GM12878 (cell line): ENCODE results near the gene JAKMIP1. TPM values are rescaled to one million over a fixed set of nuclear protein-coding genes. Genes with fewer than 3 reads are reported as not detected.

Experiments
- ATAC-seq: fragments of 200-7000 bp; cut with Tn5 transposase; 3 replicates; pipeline ENCODE4 v1.9.1; 2020; ENCODE audit warnings: mild to moderate bottlenecking, moderate library complexity
- BruUV-seq: library from RNA; stranded (reverse); fragments of 400-500 nt; replicated peaks from 2 replicates; lab custom pipeline; 2021; lab: Mats Ljungman, UMichigan
- CTCF ChIA-PET: fragments of 300-600 bp; sonication (Branson Sonifier 250); formaldehyde crosslinking; extraction: SDS; loops from one replicate; lab custom pipeline; 2021; ENCODE audit warnings: inconsistent platforms; lab: Yijun Ruan, JAX
- POLR2A ChIA-PET: fragments of 350-600 bp; formaldehyde crosslinking; extraction: SDS; loops from one replicate; lab custom pipeline; 2021; ENCODE audit warnings: inconsistent platforms; lab: Charles Lee
- RAD21 ChIA-PET: fragments of 300-600 bp; sonication (Branson Sonifier 250); formaldehyde crosslinking; loops from one replicate; lab custom pipeline; 2023; ENCODE audit warnings: antibody characterized with exemption; ENCODE audit not compliant: unreplicated experiment; lab: Charles Lee
- SMC1A ChIA-PET: fragments of 300-600 bp; sonication (Branson Sonifier 250); formaldehyde crosslinking; loops from one replicate; lab custom pipeline; 2023; ENCODE audit not compliant: unreplicated experiment, uncharacterized antibody; lab: Charles Lee
- DNase-seq: peaks from one replicate; pipeline ENCODE4 v3.0.0-alpha.2; 2011; ENCODE audit warnings: low read depth, low spot score
- FAIRE-seq: peaks from 3 replicates; lab custom pipeline; 2011; peaks lifted over from hg19 to GRCh38; lab: Jason Lieb, UNC
- H2AFZ ChIP-seq: 2 replicates; pipeline ENCODE4 v1.6.0; 2011; ENCODE audit warnings: low read depth, low read length, control low read depth; ENCODE audit not compliant: control insufficient read depth
- H3K27ac ChIP-seq: 2 replicates; pipeline ENCODE4 v1.5.1; 2011; ENCODE audit warnings: control low read depth; ENCODE audit not compliant: control insufficient read depth, insufficient read depth
- H3K27me3 ChIP-seq, 2 experiments: replicated peaks in 1 of 2; 2 replicates each; pipeline versions ENCODE4 v1.6.0 to v1.6.1; 2011; ENCODE audit warnings: low read length in 1 of 2; ENCODE audit not compliant: control insufficient read depth in 2 of 2, insufficient read depth in 2 of 2
- H3K36me3 ChIP-seq, 2 experiments: 2 replicates each; pipeline ENCODE4 v1.5.1; 2011; ENCODE audit warnings: low read length in 1 of 2; ENCODE audit not compliant: control insufficient read depth in 2 of 2, insufficient read depth in 2 of 2
- H3K4me1 ChIP-seq: 2 replicates; pipeline ENCODE4 v1.6.1; 2011; ENCODE audit warnings: mild to moderate bottlenecking, low read length, moderate library complexity, mixed read lengths; ENCODE audit not compliant: control insufficient read depth, insufficient read depth
- H3K4me2 ChIP-seq: 2 replicates; pipeline ENCODE4 v1.6.0; 2011; ENCODE audit warnings: control low read depth; ENCODE audit not compliant: control insufficient read depth, insufficient read depth
- H3K4me3 ChIP-seq: fragments of 200-600 bp; sonication (generic); 2 replicates; pipeline ENCODE4 v1.5.1; 2016
- H3K79me2 ChIP-seq: 2 replicates; pipeline ENCODE4 v1.6.0; 2011; ENCODE audit warnings: low read length; ENCODE audit not compliant: control insufficient read depth, insufficient read depth
- H3K9ac ChIP-seq: 2 replicates; pipeline ENCODE4 v1.8.0; 2011; ENCODE audit warnings: low read length, control low read depth, mixed read lengths; ENCODE audit not compliant: control insufficient read depth, insufficient read depth
- H3K9me3 ChIP-seq: replicated peaks from 3 replicates; pipeline ENCODE4 v1.5.1; 2011; ENCODE audit warnings: mild to moderate bottlenecking, low read length; ENCODE audit not compliant: control insufficient read depth, insufficient read depth
- H4K20me1 ChIP-seq: 2 replicates; pipeline ENCODE4 v1.6.0; 2011; ENCODE audit not compliant: control insufficient read depth, insufficient read depth
- BRCA1 ChIP-seq: IDR thresholded peaks from 2 replicates; pipeline ENCODE4 v1.6.1; 2011; ENCODE audit warnings: low read depth, low read length, improper control_type of control experiment
- FOXK2 ChIP-seq: fragments of 450-650 bp; IDR thresholded peaks from 2 replicates; pipeline ENCODE4 v1.6.1; 2017; ENCODE audit warnings: mild to moderate bottlenecking, moderate library complexity
- FOXM1 ChIP-seq: IDR thresholded peaks from 2 replicates; pipeline ENCODE4 v1.6.1; 2012; ENCODE audit warnings: low read depth, mild to moderate bottlenecking, inconsistent platforms, low read length, moderate library complexity
- HCFC1 ChIP-seq: fragments of 150-350 bp; IDR thresholded peaks from 2 replicates; pipeline ENCODE4 v1.6.1; 2014; ENCODE audit warnings: low read length
- JUND ChIP-seq: IDR thresholded peaks from 2 replicates; pipeline ENCODE4 v1.6.1; 2012; ENCODE audit warnings: low read depth, mild to moderate bottlenecking, low read length, improper control_type of control experiment, moderate library complexity
- MEF2B ChIP-seq: fragments of 450-650 bp; IDR thresholded peaks from 2 replicates; pipeline ENCODE4 v1.6.1; 2018; ENCODE audit warnings: mild to moderate bottlenecking, moderate library complexity; ENCODE audit not compliant: partially characterized antibody, poor library complexity, severe bottlenecking
- MXI1 ChIP-seq: fragments of 150-350 bp; IDR thresholded peaks from 2 replicates; pipeline ENCODE4 v1.6.1; 2011; ENCODE audit warnings: low read depth, mild to moderate bottlenecking, inconsistent platforms, low read length, improper control_type of control experiment
- NFYB ChIP-seq: IDR thresholded peaks from 2 replicates; pipeline ENCODE4 v1.6.1; 2011; ENCODE audit warnings: low read depth, mild to moderate bottlenecking, low read length, improper control_type of control experiment, moderate library complexity; ENCODE audit not compliant: insufficient read depth
- RAD21 ChIP-seq: IDR thresholded peaks from 2 replicates; pipeline ENCODE4 v1.6.1; 2011; ENCODE audit warnings: mild to moderate bottlenecking, low read depth, low read length, moderate library complexity; ENCODE audit not compliant: insufficient read depth
- SMAD5 ChIP-seq: IDR thresholded peaks from 2 replicates; pipeline ENCODE4 v1.6.1; 2016; ENCODE audit warnings: antibody characterized with exemption, low read depth
- SMARCA5 ChIP-seq: fragments of 450-650 bp; IDR thresholded peaks from 2 replicates; pipeline ENCODE4 v1.6.1; 2017; ENCODE audit warnings: mild to moderate bottlenecking
- SMC3 ChIP-seq: IDR thresholded peaks from 2 replicates; pipeline ENCODE4 v1.6.1; 2011; ENCODE audit warnings: low read length, improper control_type of control experiment, borderline replicate concordance
- SRF ChIP-seq, 2 experiments: IDR thresholded peaks; 2 replicates each; pipeline ENCODE4 v1.6.1; 2011; ENCODE audit warnings: low read depth in 2 of 2, low read length in 2 of 2, mild to moderate bottlenecking in 1 of 2, moderate library complexity in 1 of 2
- TARDBP ChIP-seq: IDR thresholded peaks from 2 replicates; pipeline ENCODE4 v1.6.1; 2016; ENCODE audit warnings: borderline replicate concordance
- WGBS: methylation state at CpG from one replicate; pipeline ENCODE4 v1.1.6; 2016; ENCODE audit warnings: low lambda C conversion rate; ENCODE audit not compliant: insufficient replicate concordance, insufficient coverage; ENCODE audit errors: missing lambda C conversion rate; 5-methylcytosine and 5-hydroxymethylcytosine counted together
- in situ Hi-C: fragments of 300-500 bp; cut with MboI; formaldehyde crosslinking; loops from 9 replicates; pipeline ENCODE4 v1.14.3; 2018; ENCODE audit warnings: mixed read lengths
- intact Hi-C: fragments of 100-400 bp; cut with micrococcal nuclease; formaldehyde crosslinking; loops from one replicate; pipeline ENCODE4 v1.14.2; 2022; ENCODE audit not compliant: unreplicated experiment
- polyA plus RNA-seq, 11 experiments: library from polyadenylated mRNA; depleted of rRNA in 4 of 11; unstranded in 6 of 11; stranded (reverse) in 5 of 11; fragments of >200 nt; fragmentation: Nextera tagmentation in 4 of 11; fragmentation: Illumina TruSeq in 1 of 11; extraction: Ambion mirVana in 4 of 11; extraction: Trizol in 1 of 11; gene quantifications; 1 replicate in 1 of 11; 2 replicates in 10 of 11; pipeline versions ENCODE4 v1.2.1 to v1.2.3, GENCODE V29; 2011 to 2016; ENCODE audit warnings: inconsistent platforms in 2 of 11, missing spikeins in 2 of 11, low read depth in 1 of 11
- total RNA-seq, 4 experiments: library from RNA; depleted of rRNA in 3 of 4; stranded (reverse); fragments of >200 nt in 3 of 4; fragmentation: Illumina TruSeq in 1 of 4; extraction: Trizol in 1 of 4; gene quantifications; 2 replicates each; pipeline versions ENCODE4 v1.2.1 to v1.2.3, GENCODE V29; 2013 to 2021
- TF ChIP-seq, protein P1 (sequence below): IDR thresholded peaks from 2 replicates; pipeline ENCODE4 v1.6.1; 2011; ENCODE audit warnings: low read depth, mild to moderate bottlenecking, low read length, moderate library complexity, borderline replicate concordance; ENCODE audit errors: extremely low read depth
- TF ChIP-seq, protein P2 (sequence below): IDR thresholded peaks from 2 replicates; pipeline ENCODE4 v1.6.1; 2012; ENCODE audit warnings: low read depth, low read length, improper control_type of control experiment
- TF ChIP-seq, protein P3 (sequence below), 3 experiments: IDR thresholded peaks in 2 of 3; conservative IDR thresholded peaks in 1 of 3; 2 replicates each; pipeline ENCODE4 v1.5.1; 2011; ENCODE audit warnings: low read depth in 3 of 3, low read length in 3 of 3, mild to moderate bottlenecking in 3 of 3, control low read depth in 2 of 3, moderate library complexity in 2 of 3, inconsistent platforms in 1 of 3, mixed read lengths in 1 of 3; ENCODE audit not compliant: control insufficient read depth in 2 of 3, insufficient read depth in 1 of 3; ENCODE audit errors: extremely low read depth in 1 of 3

JAKMIP1 gene
- total and polyA plus RNA-seq, 10 of the 15 experiments (the other 5 are each of a cell fraction or from before 2014, with no cell fraction given), result 0.52 to 16.7 (median 12.3) TPM

DNA sequence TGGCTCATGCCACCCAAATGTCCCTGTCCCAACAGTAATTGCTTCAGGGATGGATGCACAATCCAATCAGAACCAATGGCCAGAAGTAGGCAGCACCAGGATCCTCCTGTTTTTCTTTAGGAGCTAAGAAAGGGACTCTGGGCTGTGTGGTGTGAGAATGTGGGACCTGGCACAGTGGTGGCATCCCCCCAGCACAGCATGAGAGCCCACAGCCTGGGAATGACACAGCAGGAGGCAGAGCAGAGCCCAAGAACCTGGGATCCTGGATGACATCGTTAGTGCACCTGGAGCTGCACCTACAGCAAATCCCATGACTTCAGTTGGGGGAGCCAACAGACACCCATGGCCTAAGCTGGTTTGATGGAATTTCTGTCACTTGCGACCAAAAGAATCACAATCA lies 111.4 kb downstream of the JAKMIP1 start (continued):
- TF ChIP-seq MEF2B (no peak), BRCA1 (no peak), HCFC1 (no peak), MXI1 (no peak), NFYB (no peak), SRF (IDR thresholded peaks at IDR 0.05; ENCODE audit: low read depth in 2 of 2, low read length in 2 of 2) (no peak), FOXK2 (no peak)
- TF ChIP-seq, protein P1, sequence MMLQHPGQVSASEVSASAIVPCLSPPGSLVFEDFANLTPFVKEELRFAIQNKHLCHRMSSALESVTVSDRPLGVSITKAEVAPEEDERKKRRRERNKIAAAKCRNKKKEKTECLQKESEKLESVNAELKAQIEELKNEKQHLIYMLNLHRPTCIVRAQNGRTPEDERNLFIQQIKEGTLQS, result no peak

DNA sequence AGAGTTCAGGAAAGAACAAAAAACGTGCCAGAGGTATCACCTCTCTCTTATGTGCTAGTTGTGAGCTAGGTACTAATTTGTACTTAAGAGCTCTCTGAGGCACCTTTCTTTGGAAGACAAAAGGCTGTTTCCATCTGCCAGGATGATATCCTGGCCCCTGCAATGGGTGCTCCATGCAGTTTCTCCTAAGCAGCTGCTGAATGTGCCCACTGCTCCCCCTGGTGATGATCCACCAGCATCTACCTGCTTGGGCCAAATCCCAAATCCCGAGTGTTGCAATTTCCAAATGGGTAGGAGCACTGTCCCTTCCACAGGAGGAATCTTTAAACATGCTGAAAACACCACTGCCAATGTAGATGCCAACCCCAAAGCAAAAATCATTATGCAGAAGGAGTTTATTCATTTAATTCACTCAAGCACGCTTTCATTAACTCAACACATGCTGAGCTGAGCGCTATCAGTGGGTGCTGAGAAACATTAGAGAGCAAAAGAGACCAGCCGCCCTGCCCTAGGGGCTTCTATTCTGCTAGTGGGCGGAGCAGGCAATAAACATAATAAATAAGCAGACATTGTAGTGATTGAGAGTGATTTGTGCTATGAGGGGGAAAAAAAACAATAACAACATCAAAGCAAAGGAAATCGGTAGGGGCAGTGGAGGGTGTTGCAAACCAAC lies 112.5 kb downstream of the JAKMIP1 start:
- Histone ChIP-seq H3K9me3 (no peaks in the 10 kb centered on the region), H3K4me2 (no peak overlapping the region), H3K27me3 (no peaks in the 10 kb centered on the region), H3K36me3 (no peaks in the 10 kb centered on the region; a peak in 1 of 4 replicates), H3K4me1 (no peaks in the 10 kb centered on the region), H3K4me3 (no peak overlapping the region), H3K79me2 (no peaks in the 10 kb centered on the region), H4K20me1 (no peaks in the 10 kb centered on the region), H2AFZ (no peak overlapping the region), H3K9ac (no peak overlapping the region), H3K27ac (no peak overlapping the region)
- ATAC-seq, result no peak
- ChIA-PET RAD21 (interaction anchor here (1.3 kb wide), 1 partner anchor 90 kb away, joined by 3 read pairs; no protein-coding TSS in a partner anchor), POLR2A (no interaction called here), CTCF (interaction anchor here (1.3 kb wide), 1 partner anchor 90 kb away, joined by 4 read pairs; no protein-coding TSS in a partner anchor), SMC1A (interaction anchor here (1.4 kb wide), 1 partner anchor 113 kb away, joined by 3 read pairs; the partner anchor contains the start of gene JAKMIP1)
- in situ Hi-C loops, result no loop called here
- no peak for DNase-seq
- TF ChIP-seq FOXM1 (no peak), TARDBP (no peak), RAD21 (peak; percentile 24; the same call in 1 of the 2 replicates), SMC3 (0 out of 2 replicates have a peak, but pooled peaks have one; percentile 13), SMARCA5 (no peak), SMAD5 (no peak), JUND (no peak)
- TF ChIP-seq, protein P2, sequence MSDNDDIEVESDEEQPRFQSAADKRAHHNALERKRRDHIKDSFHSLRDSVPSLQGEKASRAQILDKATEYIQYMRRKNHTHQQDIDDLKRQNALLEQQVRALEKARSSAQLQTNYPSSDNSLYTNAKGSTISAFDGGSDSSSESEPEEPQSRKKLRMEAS, result no peak
- TF ChIP-seq, protein P3, sequence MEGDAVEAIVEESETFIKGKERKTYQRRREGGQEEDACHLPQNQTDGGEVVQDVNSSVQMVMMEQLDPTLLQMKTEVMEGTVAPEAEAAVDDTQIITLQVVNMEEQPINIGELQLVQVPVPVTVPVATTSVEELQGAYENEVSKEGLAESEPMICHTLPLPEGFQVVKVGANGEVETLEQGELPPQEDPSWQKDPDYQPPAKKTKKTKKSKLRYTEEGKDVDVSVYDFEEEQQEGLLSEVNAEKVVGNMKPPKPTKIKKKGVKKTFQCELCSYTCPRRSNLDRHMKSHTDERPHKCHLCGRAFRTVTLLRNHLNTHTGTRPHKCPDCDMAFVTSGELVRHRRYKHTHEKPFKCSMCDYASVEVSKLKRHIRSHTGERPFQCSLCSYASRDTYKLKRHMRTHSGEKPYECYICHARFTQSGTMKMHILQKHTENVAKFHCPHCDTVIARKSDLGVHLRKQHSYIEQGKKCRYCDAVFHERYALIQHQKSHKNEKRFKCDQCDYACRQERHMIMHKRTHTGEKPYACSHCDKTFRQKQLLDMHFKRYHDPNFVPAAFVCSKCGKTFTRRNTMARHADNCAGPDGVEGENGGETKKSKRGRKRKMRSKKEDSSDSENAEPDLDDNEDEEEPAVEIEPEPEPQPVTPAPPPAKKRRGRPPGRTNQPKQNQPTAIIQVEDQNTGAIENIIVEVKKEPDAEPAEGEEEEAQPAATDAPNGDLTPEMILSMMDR (IDR thresholded peaks at IDR 0.05 in 2 of 3, conservative IDR thresholded peaks at IDR 0.05 in 1 of 3; ENCODE audit: control insufficient read depth in 2 of 3, extremely low read depth in 1 of 3, insufficient read depth in 1 of 3, low read depth in 3 of 3, low read length in 3 of 3), result peak; percentile 24 to 42 (median 31); a peak in 4 of 6 replicates
- intact Hi-C loops, result loop anchor here (2.0 kb wide), 1 partner anchor 89 kb away; no protein-coding TSS in a partner anchor
- 39% methylated on average over 7 of the region's 7 CpGs for WGBS
- no peak for FAIRE-seq
- BruUV-seq, result no TSS peak
